GM12878 (cell line): Measurements from ENCODE around the gene IFT81.

ENCODE experiments used
- EP300 ChIP-seq, 2 experiments: fragments of 150-350 bp in 1 of 2; IDR thresholded peaks; 2 replicates each; pipeline ENCODE4 v1.6.1; 2011 to 2012; ENCODE audit warnings: low read depth in 2 of 2, low read length in 2 of 2, borderline replicate concordance in 1 of 2, improper control_type of control experiment in 1 of 2, inconsistent platforms in 1 of 2; ENCODE audit not compliant: control insufficient read depth in 1 of 2
- NFIC ChIP-seq: IDR thresholded peaks from 2 replicates; pipeline ENCODE4 v1.6.1; 2012; ENCODE audit warnings: low read depth, mild to moderate bottlenecking, inconsistent platforms, low read length, moderate library complexity
- POLR2AphosphoS2 ChIP-seq: IDR thresholded peaks from 2 replicates; pipeline ENCODE4 v1.6.1; 2011; ENCODE audit warnings: low read depth, mild to moderate bottlenecking, low read length, improper control_type of control experiment, moderate library complexity
- RCOR1 ChIP-seq: conservative IDR thresholded peaks from 2 replicates; pipeline ENCODE4 v1.6.1; 2012; ENCODE audit warnings: low read depth, low read length, improper control_type of control experiment
- TARDBP ChIP-seq: IDR thresholded peaks from 2 replicates; pipeline ENCODE4 v1.6.1; 2016; ENCODE audit warnings: borderline replicate concordance
- TCF7 ChIP-seq: IDR thresholded peaks from 2 replicates; pipeline ENCODE4 v1.6.1; 2014; ENCODE audit warnings: antibody characterized with exemption, borderline replicate concordance
- ZNF687 ChIP-seq: fragments of 450-650 bp; IDR thresholded peaks from 2 replicates; pipeline ENCODE4 v1.6.1; 2017; ENCODE audit warnings: mild to moderate bottlenecking, moderate library complexity
- TF ChIP-seq, protein P1 (sequence below), 3 experiments: IDR thresholded peaks in 2 of 3; conservative IDR thresholded peaks in 1 of 3; 2 replicates each; pipeline ENCODE4 v1.5.1; 2011; ENCODE audit warnings: low read depth in 3 of 3, low read length in 3 of 3, mild to moderate bottlenecking in 3 of 3, control low read depth in 2 of 3, moderate library complexity in 2 of 3, inconsistent platforms in 1 of 3, mixed read lengths in 1 of 3; ENCODE audit not compliant: control insufficient read depth in 2 of 3, insufficient read depth in 1 of 3; ENCODE audit errors: extremely low read depth in 1 of 3

DNA sequence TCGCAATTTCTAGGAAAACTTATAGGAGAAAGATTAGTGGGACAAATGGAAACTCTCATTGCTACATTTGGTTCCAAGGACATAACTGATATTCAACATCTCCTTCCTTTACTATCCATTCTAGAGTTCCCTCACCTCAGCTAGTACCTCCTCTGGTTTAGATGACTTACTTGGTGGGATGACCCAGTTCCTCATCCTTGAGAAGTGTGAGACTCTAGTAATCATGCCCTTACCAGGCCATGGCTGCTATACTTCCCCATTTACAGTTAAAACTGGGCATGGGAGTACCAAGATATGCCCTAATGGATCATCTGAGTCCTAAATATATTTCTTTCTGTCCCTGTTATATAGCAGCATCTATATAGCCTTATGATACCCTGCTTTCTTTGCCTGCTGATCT lies 58.1 kb downstream of the IFT81 start:
- TF ChIP-seq, protein P1, sequence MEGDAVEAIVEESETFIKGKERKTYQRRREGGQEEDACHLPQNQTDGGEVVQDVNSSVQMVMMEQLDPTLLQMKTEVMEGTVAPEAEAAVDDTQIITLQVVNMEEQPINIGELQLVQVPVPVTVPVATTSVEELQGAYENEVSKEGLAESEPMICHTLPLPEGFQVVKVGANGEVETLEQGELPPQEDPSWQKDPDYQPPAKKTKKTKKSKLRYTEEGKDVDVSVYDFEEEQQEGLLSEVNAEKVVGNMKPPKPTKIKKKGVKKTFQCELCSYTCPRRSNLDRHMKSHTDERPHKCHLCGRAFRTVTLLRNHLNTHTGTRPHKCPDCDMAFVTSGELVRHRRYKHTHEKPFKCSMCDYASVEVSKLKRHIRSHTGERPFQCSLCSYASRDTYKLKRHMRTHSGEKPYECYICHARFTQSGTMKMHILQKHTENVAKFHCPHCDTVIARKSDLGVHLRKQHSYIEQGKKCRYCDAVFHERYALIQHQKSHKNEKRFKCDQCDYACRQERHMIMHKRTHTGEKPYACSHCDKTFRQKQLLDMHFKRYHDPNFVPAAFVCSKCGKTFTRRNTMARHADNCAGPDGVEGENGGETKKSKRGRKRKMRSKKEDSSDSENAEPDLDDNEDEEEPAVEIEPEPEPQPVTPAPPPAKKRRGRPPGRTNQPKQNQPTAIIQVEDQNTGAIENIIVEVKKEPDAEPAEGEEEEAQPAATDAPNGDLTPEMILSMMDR (IDR thresholded peaks at IDR 0.05 in 2 of 3, conservative IDR thresholded peaks at IDR 0.05 in 1 of 3; ENCODE audit: control insufficient read depth in 2 of 3, extremely low read depth in 1 of 3, insufficient read depth in 1 of 3, low read depth in 3 of 3, low read length in 3 of 3): no peak
- TF ChIP-seq NFIC (no peak), ZNF687 (no peak), RCOR1 (no peak), EP300 (IDR thresholded peaks at IDR 0.05; ENCODE audit: borderline replicate concordance in 1 of 2, control insufficient read depth in 1 of 2, low read depth in 2 of 2, low read length in 2 of 2) (no peak), TCF7 (no peak), TARDBP (no peak), POLR2AphosphoS2 (no peak)
